ENCODE data around the gene BMERB1.
"Not testable (repeated sequence)": the region's sequence is repeated elsewhere in the genome, so short reads cannot be mapped to it uniquely, and the experiment has no call there.

DNA sequence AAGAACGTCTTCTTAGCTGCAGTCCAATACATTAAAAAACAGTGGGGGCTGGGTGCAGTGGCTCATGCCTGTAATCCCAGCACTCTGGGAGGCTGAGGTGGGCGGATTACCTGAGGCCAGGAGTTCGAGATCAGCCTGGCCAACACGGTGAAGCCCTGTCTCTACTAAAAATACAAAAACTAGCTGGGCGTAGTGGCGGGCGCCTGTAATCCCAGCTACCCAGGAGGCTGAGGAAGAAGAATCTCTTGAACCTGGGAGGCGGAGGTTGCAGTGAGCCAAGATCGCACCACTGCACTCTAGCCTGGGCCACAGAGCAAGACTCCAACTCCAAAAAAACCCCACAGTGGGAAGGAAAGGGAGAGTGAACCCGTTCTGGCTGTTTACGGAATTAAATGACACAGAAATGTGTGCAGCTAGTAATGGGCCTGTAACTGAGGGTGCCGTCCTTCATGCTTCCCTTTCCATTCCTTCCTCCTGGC is 172.9 kb downstream of the BMERB1 start:
- TF ChIP-seq, protein P1, sequence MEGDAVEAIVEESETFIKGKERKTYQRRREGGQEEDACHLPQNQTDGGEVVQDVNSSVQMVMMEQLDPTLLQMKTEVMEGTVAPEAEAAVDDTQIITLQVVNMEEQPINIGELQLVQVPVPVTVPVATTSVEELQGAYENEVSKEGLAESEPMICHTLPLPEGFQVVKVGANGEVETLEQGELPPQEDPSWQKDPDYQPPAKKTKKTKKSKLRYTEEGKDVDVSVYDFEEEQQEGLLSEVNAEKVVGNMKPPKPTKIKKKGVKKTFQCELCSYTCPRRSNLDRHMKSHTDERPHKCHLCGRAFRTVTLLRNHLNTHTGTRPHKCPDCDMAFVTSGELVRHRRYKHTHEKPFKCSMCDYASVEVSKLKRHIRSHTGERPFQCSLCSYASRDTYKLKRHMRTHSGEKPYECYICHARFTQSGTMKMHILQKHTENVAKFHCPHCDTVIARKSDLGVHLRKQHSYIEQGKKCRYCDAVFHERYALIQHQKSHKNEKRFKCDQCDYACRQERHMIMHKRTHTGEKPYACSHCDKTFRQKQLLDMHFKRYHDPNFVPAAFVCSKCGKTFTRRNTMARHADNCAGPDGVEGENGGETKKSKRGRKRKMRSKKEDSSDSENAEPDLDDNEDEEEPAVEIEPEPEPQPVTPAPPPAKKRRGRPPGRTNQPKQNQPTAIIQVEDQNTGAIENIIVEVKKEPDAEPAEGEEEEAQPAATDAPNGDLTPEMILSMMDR (IDR thresholded peaks at IDR 0.05), result not testable (repeated sequence)
- TF ChIP-seq POLR2A, POLR2AphosphoS5 (IDR thresholded peaks at IDR 0.05): not testable (repeated sequence)
